Epithelial cell of esophagus (primary cell): ENCODE measurements around the gene ALPP.
A peak's percentile ranks its signal among the peaks of the same experiment; 100 is the strongest.
"Not testable (repeated sequence)": the region's sequence is repeated elsewhere in the genome, so short reads cannot be mapped to it uniquely, and the experiment has no call there.

Experiments
- DNase-seq: peaks from one replicate; pipeline ENCODE4 v3.0.0; 2010; ENCODE audit warnings: low read depth
- H3K4me3 ChIP-seq: 2 replicates; pipeline ENCODE4 v1.5.1; 2011; ENCODE audit warnings: mild to moderate bottlenecking, low read length, control low read depth
- CTCF ChIP-seq: IDR thresholded peaks from 2 replicates; pipeline ENCODE4 v1.5.1; 2011; ENCODE audit warnings: low read depth, mild to moderate bottlenecking, low read length, control low read depth, inconsistent platforms; ENCODE audit not compliant: insufficient read depth; ENCODE audit errors: missing control alignments

Gene ALPP

DNA sequence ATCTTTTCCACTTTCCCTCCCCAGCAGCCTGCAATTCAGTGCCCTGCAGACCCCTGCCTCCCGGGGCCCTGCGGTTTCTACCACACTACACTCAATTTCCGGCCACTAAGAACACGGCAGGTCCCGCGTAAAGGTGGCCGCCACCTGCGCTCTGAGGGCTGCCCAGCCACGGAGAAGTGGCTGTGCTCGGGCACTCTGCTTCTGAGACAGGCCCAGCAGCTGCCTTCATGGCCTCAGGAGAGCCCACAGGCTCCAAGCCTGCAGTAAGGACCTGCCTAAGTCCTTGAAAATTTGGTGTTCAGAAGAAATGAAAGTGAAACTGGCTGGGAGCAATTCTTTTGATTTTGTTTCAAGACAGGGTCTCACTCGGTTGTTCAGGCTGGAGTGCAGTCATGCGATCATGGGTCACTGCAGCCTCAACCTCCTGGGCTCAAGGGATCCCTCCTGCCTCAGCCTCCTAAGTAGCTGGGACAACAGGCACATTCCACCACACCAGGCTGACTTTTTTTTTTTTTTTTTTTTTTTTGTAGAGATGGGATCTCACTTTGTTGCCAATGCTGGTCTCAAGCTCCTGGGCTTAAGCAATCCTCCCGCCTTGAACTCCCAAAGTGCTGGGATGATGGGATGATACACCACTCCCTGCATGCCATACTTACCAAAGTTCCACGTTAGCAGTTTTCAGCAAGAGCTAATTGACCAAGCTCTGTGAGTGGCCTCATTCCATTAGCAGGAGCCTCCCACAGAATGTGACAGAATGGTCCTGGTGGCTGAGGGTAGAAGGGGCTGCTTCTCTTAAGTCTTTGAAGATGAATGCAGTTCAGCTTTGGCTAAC lies 14.6 kb upstream of the ALPP start:
- H3K4me3 ChIP-seq, result no peak overlapping the region
- TF ChIP-seq CTCF, result no peak
- DNase-seq, result no peak

DNA sequence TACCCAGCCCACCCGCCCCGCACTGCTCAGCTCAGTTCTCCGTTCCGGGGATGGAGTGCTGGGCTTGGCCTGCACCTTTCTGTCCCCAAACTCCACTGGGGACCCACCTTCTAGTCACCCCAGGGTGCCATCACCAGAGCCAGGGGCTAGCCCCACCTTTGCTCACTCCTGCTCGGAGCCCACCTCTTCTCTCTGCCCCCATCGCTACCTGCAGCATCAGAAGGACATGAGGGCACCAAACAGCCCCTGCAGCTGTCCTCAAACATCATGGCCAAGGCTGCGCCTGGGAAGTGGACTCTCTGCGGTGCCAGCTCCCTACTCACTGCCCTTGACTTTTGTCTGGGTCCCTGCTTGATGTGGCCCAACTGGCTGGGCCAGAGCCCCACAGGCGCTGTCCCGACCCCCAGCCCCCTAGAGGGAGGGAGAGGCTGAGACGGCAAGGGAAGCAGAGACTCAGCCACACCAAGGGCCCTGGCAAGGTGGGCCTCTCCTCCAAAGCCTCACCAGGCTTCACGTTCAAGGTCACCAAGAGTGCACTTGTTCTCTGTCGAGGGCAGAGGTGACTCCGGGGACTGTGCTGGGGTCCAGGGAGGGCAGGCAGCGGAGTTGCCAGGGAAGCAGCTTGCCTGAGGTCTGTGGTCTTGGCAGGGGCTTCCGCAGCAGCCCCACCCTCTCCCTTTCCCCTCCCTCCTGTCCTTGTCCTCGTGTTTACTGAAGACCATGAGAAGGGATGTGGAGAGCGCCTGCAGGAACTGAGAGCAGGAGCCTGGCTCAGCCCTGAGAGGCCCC lies 13.6 kb upstream of the ALPP start:
- H3K4me3 ChIP-seq, DNase-seq: not testable (repeated sequence)

- peak; percentile 43 for DNase-seq
- TF ChIP-seq CTCF, result peak; percentile 42
- H3K4me3 ChIP-seq, result no peak overlapping the region
Observed at GRCh38 chr2:232365621-232366321, 12.8 kb upstream of the ALPP start.

- DNase-seq, result not testable (repeated sequence)
Observed at GRCh38 chr2:232366461-232366860, 12.1 kb upstream of the ALPP start.

DNA sequence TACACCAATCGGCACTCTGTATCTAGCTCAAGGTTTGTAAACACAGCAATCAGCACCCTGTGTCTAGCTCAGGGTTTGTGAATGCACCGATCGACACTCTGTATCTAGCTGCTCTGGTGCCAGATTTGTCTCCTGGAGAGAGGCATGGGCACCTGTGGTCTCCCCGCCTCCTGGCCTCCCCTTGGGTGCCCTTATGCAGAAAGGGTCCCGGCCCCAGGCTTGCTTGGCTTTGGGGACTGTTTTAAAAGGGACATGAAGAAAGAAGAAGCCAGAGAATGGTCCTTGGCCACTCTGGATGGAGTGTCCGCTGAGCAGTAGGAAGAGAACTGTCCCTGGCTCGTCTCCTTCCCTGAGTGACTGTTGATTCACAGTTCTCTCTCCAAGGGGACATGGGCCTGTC lies 11.5 kb upstream of the ALPP start:
- no peak for TF ChIP-seq CTCF
- no peak overlapping the region for H3K4me3 ChIP-seq
- DNase-seq, result no peak

More at GRCh38 chr2:232366461-232366860, 12.1 kb upstream of the ALPP start:
- H3K4me3 ChIP-seq, result not testable (repeated sequence)

DNA sequence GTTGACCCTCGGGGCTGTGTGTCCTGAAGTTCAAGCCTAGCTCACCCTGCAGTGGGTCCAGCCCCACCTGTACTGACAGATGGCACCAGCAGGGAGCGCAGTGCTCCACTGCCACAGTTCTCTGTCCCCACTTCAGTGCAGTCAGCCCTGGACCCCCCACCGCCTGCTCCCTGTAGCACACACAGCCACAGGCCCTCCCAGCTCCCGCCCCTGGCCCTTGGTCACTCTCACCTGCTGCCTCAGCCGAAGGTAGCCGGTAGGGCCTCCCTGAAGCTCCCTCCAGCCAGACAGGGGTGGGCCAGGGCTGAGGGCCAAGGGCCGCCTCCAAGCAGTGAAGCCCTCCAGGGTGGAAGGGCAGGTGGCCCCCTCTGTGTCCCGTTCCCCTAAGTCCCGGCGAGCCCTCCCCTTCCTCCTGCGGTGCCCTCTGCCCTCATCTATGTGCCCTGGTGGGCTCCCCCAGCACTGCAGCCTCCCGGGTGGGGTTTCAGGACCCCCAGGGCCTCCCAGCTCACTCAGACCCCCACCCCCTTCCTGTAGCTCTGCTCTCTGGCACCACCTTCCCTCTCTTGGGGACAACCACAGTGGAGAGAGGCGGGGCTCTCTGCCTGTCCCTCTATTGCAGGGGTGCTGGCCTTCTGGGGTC lies 10.8 kb upstream of the ALPP start:
- no peak overlapping the region for H3K4me3 ChIP-seq
- DNase-seq, result no peak
- no peak for TF ChIP-seq CTCF

GRCh38 chr2:232368311-232368731 lies 10.2 kb upstream of the ALPP start:
- no peak for TF ChIP-seq CTCF
- no peak overlapping the region for H3K4me3 ChIP-seq
- peak; percentile 52 for DNase-seq
